C4-2B (cell line): Measurements from ENCODE around the gene TBL1XR1.

ENCODE experiments used
- CTCF ChIP-seq: fragments of 450-650 bp; conservative IDR thresholded peaks from 2 replicates; pipeline ENCODE4 v1.5.1; 2017; ENCODE audit warnings: mild to moderate bottlenecking
- ZFX ChIP-seq: fragments of 450-650 bp; IDR thresholded peaks from 2 replicates; pipeline ENCODE4 v1.6.1; 2017

GRCh38 chr3:177110895-177111294, 86.4 kb downstream of the TBL1XR1 start:
- TF ChIP-seq CTCF: no peak
- no peak for TF ChIP-seq ZFX
